HG03378 (cell line): Measurements from ENCODE around the gene HTT.
A peak's percentile ranks its signal among the peaks of the same experiment; 100 is the strongest.

Experiments
- ATAC-seq: cut with Tn5 transposase; IDR thresholded peaks from one replicate; pipeline ENCODE4 v1.9.1; 2021; ENCODE audit warnings: mild to moderate bottlenecking, moderate library complexity; ENCODE audit not compliant: unreplicated experiment

The HTT gene

GRCh38 chr4:3074078-3074845, at the start of gene HTT, which contains the start of gene HTT-AS:
TSS of gene HTT (plus strand) at chr4:3074681. CDS start at chr4:3074826, 145 bp downstream.
TSS of gene HTT-AS (minus strand) at chr4:3074538.
- peak; percentile 49 for ATAC-seq

- ATAC-seq = no peak
Observed at GRCh38 chr4:3025881-3026280, 48.6 kb upstream of the HTT start.

- no peak for ATAC-seq
Observed at GRCh38 chr4:3026540-3026939, 47.9 kb upstream of the HTT start.

GRCh38 chr4:3029464-3029863, 45.0 kb upstream of the HTT start:
- no peak for ATAC-seq

- ATAC-seq = no peak
Observed at GRCh38 chr4:3030566-3031356, 43.7 kb upstream of the HTT start.

- ATAC-seq = no peak
Observed at GRCh38 chr4:3031357-3032082, 43.0 kb upstream of the HTT start.

GRCh38 chr4:3034231-3034630, 40.2 kb upstream of the HTT start:
- ATAC-seq = no peak

- no peak for ATAC-seq
Observed at GRCh38 chr4:3035249-3035648, 39.2 kb upstream of the HTT start.

- no peak for ATAC-seq
Observed at GRCh38 chr4:3035674-3036073, 38.8 kb upstream of the HTT start.

GRCh38 chr4:3036131-3036952, 38.1 kb upstream of the HTT start:
- no peak for ATAC-seq

- no peak for ATAC-seq
Observed at GRCh38 chr4:3037957-3038461, 36.5 kb upstream of the HTT start.

GRCh38 chr4:3039706-3040366, 34.6 kb upstream of the HTT start:
- no peak for ATAC-seq

GRCh38 chr4:3040452-3041191, 33.9 kb upstream of the HTT start:
- peak; percentile 36 for ATAC-seq

GRCh38 chr4:3041192-3042142, 33.0 kb upstream of the HTT start:
- no peak for ATAC-seq

GRCh38 chr4:3042226-3042625, 32.3 kb upstream of the HTT start:
- ATAC-seq = no peak

GRCh38 chr4:3043282-3044020, 31.0 kb upstream of the HTT start:
- no peak for ATAC-seq
